ENCODE results near the gene SLC2A6. TPM values are rescaled to one million over a fixed set of nuclear protein-coding genes. Genes with fewer than 3 reads are reported as not detected.

SLC2A6 gene
- total RNA-seq, 2 experiments from 2014 or later: 5.4 to 6.7 TPM

GRCh38 chr9:133518706-133519449, 40.0 kb upstream of the SLC2A6 start:
- TF ChIP-seq, protein P1, sequence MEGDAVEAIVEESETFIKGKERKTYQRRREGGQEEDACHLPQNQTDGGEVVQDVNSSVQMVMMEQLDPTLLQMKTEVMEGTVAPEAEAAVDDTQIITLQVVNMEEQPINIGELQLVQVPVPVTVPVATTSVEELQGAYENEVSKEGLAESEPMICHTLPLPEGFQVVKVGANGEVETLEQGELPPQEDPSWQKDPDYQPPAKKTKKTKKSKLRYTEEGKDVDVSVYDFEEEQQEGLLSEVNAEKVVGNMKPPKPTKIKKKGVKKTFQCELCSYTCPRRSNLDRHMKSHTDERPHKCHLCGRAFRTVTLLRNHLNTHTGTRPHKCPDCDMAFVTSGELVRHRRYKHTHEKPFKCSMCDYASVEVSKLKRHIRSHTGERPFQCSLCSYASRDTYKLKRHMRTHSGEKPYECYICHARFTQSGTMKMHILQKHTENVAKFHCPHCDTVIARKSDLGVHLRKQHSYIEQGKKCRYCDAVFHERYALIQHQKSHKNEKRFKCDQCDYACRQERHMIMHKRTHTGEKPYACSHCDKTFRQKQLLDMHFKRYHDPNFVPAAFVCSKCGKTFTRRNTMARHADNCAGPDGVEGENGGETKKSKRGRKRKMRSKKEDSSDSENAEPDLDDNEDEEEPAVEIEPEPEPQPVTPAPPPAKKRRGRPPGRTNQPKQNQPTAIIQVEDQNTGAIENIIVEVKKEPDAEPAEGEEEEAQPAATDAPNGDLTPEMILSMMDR (IDR thresholded peaks at IDR 0.05): no peak
- H3K9me3 Mint-ChIP-seq: no peaks in the 10 kb centered on the region
- no peaks in the 10 kb centered on the region for H3K4me1 Mint-ChIP-seq (ENCODE audit: low read depth)
- no peaks in the 10 kb centered on the region for H3K36me3 Mint-ChIP-seq (ENCODE audit: low read depth)
- ChIA-PET POLR2A (no interaction called here), CTCF (no interaction called here)
- no peak for ATAC-seq
- no peak overlapping the region for H3K4me3 Mint-ChIP-seq
- no peaks in the 10 kb centered on the region for H3K27me3 Mint-ChIP-seq
- DNase-seq: no peak
- intact Hi-C loops (cut with micrococcal nuclease): no loop called here
- no peak overlapping the region for H3K27ac Mint-ChIP-seq

DNA sequence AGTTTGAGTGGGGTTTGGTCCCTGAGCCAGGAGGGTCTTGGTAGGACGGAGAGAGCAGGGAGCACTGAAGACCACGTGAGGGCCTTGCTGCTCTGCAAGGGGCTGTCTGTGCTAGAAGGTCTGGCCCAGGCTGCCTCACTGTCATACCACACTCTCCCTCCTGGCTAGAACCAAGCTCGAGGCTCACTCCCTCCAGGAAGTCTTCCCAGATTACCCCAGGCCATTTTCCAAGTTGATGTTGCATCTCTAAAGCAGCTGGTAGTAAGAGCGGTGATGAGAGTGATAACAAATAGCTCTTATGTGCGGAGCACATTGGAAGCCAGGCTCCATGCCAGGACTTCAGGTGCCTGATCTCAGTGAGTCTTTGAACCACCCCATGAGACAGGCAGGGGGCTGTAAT, 39.3 kb upstream of the SLC2A6 start:
- no peak overlapping the region for H3K4me3 Mint-ChIP-seq
- H3K4me1 Mint-ChIP-seq (ENCODE audit: low read depth): no peaks in the 10 kb centered on the region
- no peaks in the 10 kb centered on the region for H3K27me3 Mint-ChIP-seq
- no peaks in the 10 kb centered on the region for H3K9me3 Mint-ChIP-seq
- H3K27ac Mint-ChIP-seq: no peak overlapping the region
- POLR2A ChIA-PET: interaction anchor here (0.9 kb wide), 1 partner anchor 9 kb away, joined by 3 read pairs; no protein-coding TSS in a partner anchor
- no peak for ATAC-seq
- TF ChIP-seq, protein P1 (IDR thresholded peaks at IDR 0.05): no peak
- CTCF ChIA-PET: interaction anchor here (1.4 kb wide), 1 partner anchor 32 kb away, joined by 3 read pairs; no protein-coding TSS in a partner anchor
- H3K36me3 Mint-ChIP-seq (ENCODE audit: low read depth): no peaks in the 10 kb centered on the region
- intact Hi-C loops (cut with micrococcal nuclease): no loop called here
- no peak for DNase-seq

GRCh38 chr9:133517711-133518110, 38.8 kb upstream of the SLC2A6 start:
- ChIA-PET POLR2A (interaction anchor here (0.9 kb wide), 1 partner anchor 9 kb away, joined by 3 read pairs; no protein-coding TSS in a partner anchor), CTCF (interaction anchor here (1.4 kb wide), 1 partner anchor 31 kb away, joined by 3 read pairs; no protein-coding TSS in a partner anchor)
- Mint-ChIP-seq H3K4me3 (no peak overlapping the region), H3K9me3 (no peaks in the 10 kb centered on the region), H3K36me3 (ENCODE audit: low read depth) (no peaks in the 10 kb centered on the region), H3K27ac (no peak overlapping the region), H3K27me3 (no peaks in the 10 kb centered on the region), H3K4me1 (ENCODE audit: low read depth) (no peaks in the 10 kb centered on the region)
- intact Hi-C loops (cut with micrococcal nuclease): no loop called here
- TF ChIP-seq, protein P1 (IDR thresholded peaks at IDR 0.05): no peak
- DNase-seq (no peak), ATAC-seq (no peak)

DNA sequence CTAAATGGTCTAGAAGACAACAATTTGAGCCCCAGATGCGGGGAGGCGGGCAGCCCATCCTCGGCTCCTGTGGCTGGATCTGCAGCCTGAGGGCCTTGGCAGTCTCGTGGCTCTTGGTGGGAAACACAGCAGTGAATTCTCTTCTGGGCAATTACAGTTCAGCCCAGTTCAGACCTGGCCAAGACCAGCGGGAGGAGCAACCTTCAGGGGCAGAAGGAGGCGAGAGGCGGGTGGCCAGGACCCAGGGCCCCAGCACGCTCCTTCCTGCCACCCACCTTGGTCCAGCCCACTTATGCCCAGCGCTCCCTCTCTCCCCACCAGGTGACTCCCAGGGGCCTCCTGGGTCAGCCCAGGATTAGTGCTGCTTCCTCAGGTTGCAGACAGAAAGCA, 38.1 kb upstream of the SLC2A6 start:
- ATAC-seq (no peak), DNase-seq (no peak)
- H3K9me3 Mint-ChIP-seq: no peaks in the 10 kb centered on the region
- POLR2A ChIA-PET: no interaction called here
- no peaks in the 10 kb centered on the region for H3K36me3 Mint-ChIP-seq (ENCODE audit: low read depth)
- intact Hi-C loops (cut with micrococcal nuclease): no loop called here
- TF ChIP-seq, protein P1 (IDR thresholded peaks at IDR 0.05): no peak
- no peak overlapping the region for H3K27ac Mint-ChIP-seq
- CTCF ChIA-PET: interaction anchor here (1.4 kb wide), 1 partner anchor 30 kb away, joined by 3 read pairs; no protein-coding TSS in a partner anchor
- no peak overlapping the region for H3K4me3 Mint-ChIP-seq
- no peaks in the 10 kb centered on the region for H3K27me3 Mint-ChIP-seq
- H3K4me1 Mint-ChIP-seq (ENCODE audit: low read depth): no peaks in the 10 kb centered on the region

GRCh38 chr9:133516256-133516960, 37.5 kb upstream of the SLC2A6 start:
- Mint-ChIP-seq H3K27ac (no peak overlapping the region), H3K27me3 (no peaks in the 10 kb centered on the region), H3K36me3 (ENCODE audit: low read depth) (no peaks in the 10 kb centered on the region), H3K9me3 (no peaks in the 10 kb centered on the region), H3K4me1 (ENCODE audit: low read depth) (no peaks in the 10 kb centered on the region), H3K4me3 (no peak overlapping the region)
- ChIA-PET POLR2A (no interaction called here), CTCF (no interaction called here)
- DNase-seq (no peak), ATAC-seq (no peak)
- intact Hi-C loops (cut with micrococcal nuclease): no loop called here
- TF ChIP-seq, protein P1 (IDR thresholded peaks at IDR 0.05): no peak

Measured in activated CD8-positive, alpha-beta T cell treated with anti-CD3 and anti-CD28 coated beads for 36 hours (primary cell).